Subcutaneous adipose tissue (tissue), 4 donors: ENCODE measurements around the gene ABCG5. TPM values are rescaled to one million over a fixed set of nuclear protein-coding genes. Genes with fewer than 3 reads are reported as not detected.

ENCODE experiments used
- CTCF ChIP-seq: fragments of 450-650 bp; IDR thresholded peaks from one replicate; pipeline ENCODE4 v1.5.1; 2016; ENCODE audit warnings: low read depth, mild to moderate bottlenecking, control low read depth, antibody characterized with exemption, moderate library complexity
- total RNA-seq, 4 donors: library from RNA; depleted of rRNA; stranded (reverse); fragments of >200 nt; gene quantifications; one replicate each; pipeline ENCODE4 v1.1.0, GENCODE V29; 2016

The ABCG5 gene
- total RNA-seq, 4 donors from 2014 or later: not detected

GRCh38 chr2:43831543-43832294 lies 6.9 kb downstream of the ABCG5 start:
- TF ChIP-seq CTCF: no peak

GRCh38 chr2:43826305-43827250 lies 12.1 kb downstream of the ABCG5 start:
- no peak for TF ChIP-seq CTCF

GRCh38 chr2:43825841-43826240 lies 12.8 kb downstream of the ABCG5 start:
- no peak for TF ChIP-seq CTCF

- no peak for TF ChIP-seq CTCF
Observed at GRCh38 chr2:43824951-43825493, 13.6 kb downstream of the ABCG5 start.

GRCh38 chr2:43824512-43824911 lies 14.1 kb downstream of the ABCG5 start:
- no peak for TF ChIP-seq CTCF

GRCh38 chr2:43823751-43824150 lies 14.9 kb downstream of the ABCG5 start:
- no peak for TF ChIP-seq CTCF

GRCh38 chr2:43822839-43823238 lies 15.8 kb downstream of the ABCG5 start:
- TF ChIP-seq CTCF: no peak
